ENCODE results near the gene STX12. TPM values are rescaled to one million over a fixed set of nuclear protein-coding genes. Genes with fewer than 3 reads are reported as not detected.
A peak's percentile ranks its signal among the peaks of the same experiment; 100 is the strongest.
"Not testable (repeated sequence)": the region's sequence is repeated elsewhere in the genome, so short reads cannot be mapped to it uniquely, and the experiment has no call there.

Gene STX12
- total RNA-seq, 2 donors from 2014 or later, result 22.6 to 26.7 TPM

DNA sequence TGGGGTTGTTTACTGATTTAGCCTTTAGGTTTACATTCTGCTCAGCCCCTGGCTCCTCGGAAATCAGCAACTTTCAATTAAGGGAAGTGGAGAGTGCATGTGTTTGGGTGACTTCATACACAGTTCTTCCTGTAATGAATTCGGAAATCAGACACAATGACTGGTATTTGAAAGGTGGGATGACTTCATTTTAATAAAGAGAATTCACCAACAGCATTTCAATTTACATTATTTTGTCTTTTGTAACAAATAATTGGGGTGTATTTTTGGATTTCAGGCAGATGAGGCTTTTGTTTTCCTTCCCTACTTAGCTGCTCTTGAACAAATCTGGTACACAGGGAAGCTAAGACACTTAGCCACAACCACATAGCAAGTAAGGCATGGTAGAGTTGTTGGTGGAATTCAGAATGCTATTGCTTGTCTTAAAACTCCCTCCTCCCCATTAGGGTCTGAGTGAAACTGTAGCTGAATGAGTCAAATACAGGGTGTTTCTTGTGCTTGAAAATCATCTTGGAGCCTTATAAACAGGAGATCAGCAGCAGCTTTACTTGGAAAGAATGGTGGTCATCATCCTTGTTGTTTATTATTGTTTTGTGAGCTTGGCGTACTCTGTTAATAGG is 917 bp downstream of the STX12 start:
- Histone ChIP-seq H3K4me1 (peaks cover 11% of the 10 kb centered on the region), H3K36me3 (replicated peaks in 1 of 2; ENCODE audit: insufficient read depth in 1 of 2, low read depth in 2 of 2) (no peaks in the 10 kb centered on the region), H3K4me3 (peak overlapping the region; percentile 47 to 52), H3K27me3 (no peaks in the 10 kb centered on the region), H3K9me3 (no peaks in the 10 kb centered on the region), H3K27ac (peak overlapping the region; percentile 65 to 94 (median 86))
- TF ChIP-seq, protein P1, sequence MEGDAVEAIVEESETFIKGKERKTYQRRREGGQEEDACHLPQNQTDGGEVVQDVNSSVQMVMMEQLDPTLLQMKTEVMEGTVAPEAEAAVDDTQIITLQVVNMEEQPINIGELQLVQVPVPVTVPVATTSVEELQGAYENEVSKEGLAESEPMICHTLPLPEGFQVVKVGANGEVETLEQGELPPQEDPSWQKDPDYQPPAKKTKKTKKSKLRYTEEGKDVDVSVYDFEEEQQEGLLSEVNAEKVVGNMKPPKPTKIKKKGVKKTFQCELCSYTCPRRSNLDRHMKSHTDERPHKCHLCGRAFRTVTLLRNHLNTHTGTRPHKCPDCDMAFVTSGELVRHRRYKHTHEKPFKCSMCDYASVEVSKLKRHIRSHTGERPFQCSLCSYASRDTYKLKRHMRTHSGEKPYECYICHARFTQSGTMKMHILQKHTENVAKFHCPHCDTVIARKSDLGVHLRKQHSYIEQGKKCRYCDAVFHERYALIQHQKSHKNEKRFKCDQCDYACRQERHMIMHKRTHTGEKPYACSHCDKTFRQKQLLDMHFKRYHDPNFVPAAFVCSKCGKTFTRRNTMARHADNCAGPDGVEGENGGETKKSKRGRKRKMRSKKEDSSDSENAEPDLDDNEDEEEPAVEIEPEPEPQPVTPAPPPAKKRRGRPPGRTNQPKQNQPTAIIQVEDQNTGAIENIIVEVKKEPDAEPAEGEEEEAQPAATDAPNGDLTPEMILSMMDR (IDR thresholded peaks at IDR 0.05), result no peak
- no peak for TF ChIP-seq POLR2A (IDR thresholded peaks at IDR 0.05)
- peak; percentile 5 for ATAC-seq
- intact Hi-C loops (cut with DNase I), result no loop called here
- WGBS, 2 donors, result 28 to 30% methylated on average over 3 of the region's 3 CpGs
- no peak for DNase-seq

DNA sequence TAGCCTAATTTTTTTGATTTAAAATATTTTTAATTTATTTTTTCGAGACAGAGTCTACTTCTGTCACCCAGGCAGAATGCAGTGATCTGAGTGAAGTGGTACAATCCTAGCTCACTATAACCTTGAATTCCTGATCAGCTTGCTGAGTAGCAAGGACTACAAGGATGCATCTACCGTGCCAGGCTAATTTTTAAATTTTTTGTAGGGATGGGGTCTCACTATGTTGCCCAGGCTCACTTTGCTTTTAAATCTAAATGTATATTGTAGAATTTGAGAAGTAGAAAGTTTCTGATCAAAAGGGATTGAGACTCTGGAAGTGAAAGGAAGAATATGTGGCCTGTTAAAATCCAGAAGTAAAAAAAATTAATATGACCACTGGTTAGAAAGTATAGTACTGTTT is 1.6 kb downstream of the STX12 start:
- TF ChIP-seq, protein P1 (IDR thresholded peaks at IDR 0.05), result no peak
- TF ChIP-seq POLR2A (IDR thresholded peaks at IDR 0.05), result no peak
- H3K27ac ChIP-seq, result no peak overlapping the region
- H3K36me3 ChIP-seq (replicated peaks in 1 of 2; ENCODE audit: insufficient read depth in 1 of 2, low read depth in 2 of 2), result no peaks in the 10 kb centered on the region
- H3K4me1 ChIP-seq, result peaks cover 11% of the 10 kb centered on the region
- DNase-seq (no peak), ATAC-seq (no peak)
- intact Hi-C loops (cut with DNase I), result no loop called here
- H3K27me3 ChIP-seq, result no peaks in the 10 kb centered on the region
- H3K4me3 ChIP-seq, result no peak overlapping the region
- H3K9me3 ChIP-seq, result no peaks in the 10 kb centered on the region
- WGBS, 2 donors, result 54 to 68% methylated on average over 2 of the region's 2 CpGs

DNA sequence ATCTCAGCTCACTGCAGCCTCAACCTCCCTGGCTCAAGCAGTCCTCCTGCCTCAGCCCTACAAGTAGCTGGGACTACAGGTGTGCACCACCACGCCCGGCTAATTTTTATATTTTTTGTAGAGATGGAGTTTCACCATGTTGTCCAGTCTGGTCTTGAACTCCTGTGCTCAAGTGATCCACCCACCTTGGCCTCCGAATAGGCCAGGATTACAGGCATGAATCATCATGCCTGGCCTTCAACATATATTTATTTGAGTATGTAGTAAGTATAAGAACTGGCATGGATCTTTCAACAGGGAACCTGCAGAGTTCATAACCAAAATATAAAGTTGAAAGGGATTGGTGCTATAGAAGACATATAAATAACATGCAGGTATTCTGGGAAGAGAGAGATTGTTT is 2.3 kb downstream of the STX12 start:
- not testable (repeated sequence) for H3K27ac ChIP-seq

DNA sequence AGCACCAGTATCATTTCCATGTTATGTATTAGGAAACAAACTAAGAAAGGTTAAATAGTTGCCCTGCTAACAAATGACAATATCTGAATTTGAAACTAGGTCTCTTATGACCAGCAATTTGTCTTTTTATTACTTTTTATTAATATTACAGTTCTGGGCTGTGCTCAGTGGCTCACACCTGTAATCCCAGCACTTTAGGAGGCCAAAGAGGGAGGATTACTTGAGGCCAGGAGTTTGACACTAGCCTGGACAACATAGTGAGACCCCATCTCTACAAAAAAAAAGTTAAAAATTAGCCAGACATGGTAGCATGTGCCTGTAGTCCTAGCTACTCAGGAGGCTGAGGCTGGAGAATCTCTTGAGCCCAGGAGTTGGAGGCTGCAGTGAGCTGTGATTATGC is 3.3 kb downstream of the STX12 start:
- H3K27me3 ChIP-seq; H3K4me3 ChIP-seq; H3K9me3 ChIP-seq; H3K27ac ChIP-seq; ATAC-seq; intact Hi-C loops (cut with DNase I); H3K36me3 ChIP-seq (replicated peaks in 1 of 2; ENCODE audit: insufficient read depth in 1 of 2, low read depth in 2 of 2); DNase-seq: not testable (repeated sequence)
- H3K4me1 ChIP-seq, result peaks cover 11% of the 10 kb centered on the region

More for the DNA sequence above, 2.3 kb downstream of the STX12 start:
- peaks cover 11% of the 10 kb centered on the region for H3K4me1 ChIP-seq
- DNase-seq; H3K4me3 ChIP-seq; intact Hi-C loops (cut with DNase I); ATAC-seq; H3K36me3 ChIP-seq (replicated peaks in 1 of 2; ENCODE audit: insufficient read depth in 1 of 2, low read depth in 2 of 2); H3K9me3 ChIP-seq; H3K27me3 ChIP-seq: not testable (repeated sequence)
- WGBS, 2 donors, result 61 to 78% methylated on average over 3 of the region's 3 CpGs

DNA sequence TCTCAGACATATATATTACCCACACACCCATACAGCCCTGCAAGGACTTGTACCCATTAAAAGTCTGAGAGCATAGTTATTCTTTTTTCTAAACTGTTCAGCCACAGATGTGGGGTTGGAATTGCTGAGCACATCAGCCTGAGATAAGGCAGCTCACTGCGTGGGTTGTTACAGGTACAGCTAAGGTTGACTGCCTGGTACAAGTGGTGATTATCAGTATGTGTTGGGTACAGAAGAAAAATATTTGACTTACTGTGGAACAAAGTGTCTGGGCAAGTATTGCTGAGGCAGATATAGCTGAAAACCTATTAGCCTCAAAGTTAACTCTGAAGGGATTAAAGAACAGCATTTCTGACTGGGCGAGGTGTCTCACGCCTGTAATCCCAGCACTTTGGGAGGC is 5.0 kb downstream of the STX12 start:
- Histone ChIP-seq H3K4me1 (peaks cover 11% of the 10 kb centered on the region), H3K27me3 (no peaks in the 10 kb centered on the region), H3K27ac (no peak overlapping the region), H3K9me3 (no peaks in the 10 kb centered on the region), H3K36me3 (replicated peaks in 1 of 2; ENCODE audit: insufficient read depth in 1 of 2, low read depth in 2 of 2) (no peaks in the 10 kb centered on the region), H3K4me3 (no peak overlapping the region)
- WGBS, 2 donors, result 65 to 74% methylated on average over 3 of the region's 3 CpGs
- DNase-seq, result peak in 1 of 4 donors; percentile 15
- no peak for ATAC-seq
- intact Hi-C loops (cut with DNase I), result no loop called here
- TF ChIP-seq POLR2A (IDR thresholded peaks at IDR 0.05), result no peak
- TF ChIP-seq, protein P1 (IDR thresholded peaks at IDR 0.05), result no peak

DNA sequence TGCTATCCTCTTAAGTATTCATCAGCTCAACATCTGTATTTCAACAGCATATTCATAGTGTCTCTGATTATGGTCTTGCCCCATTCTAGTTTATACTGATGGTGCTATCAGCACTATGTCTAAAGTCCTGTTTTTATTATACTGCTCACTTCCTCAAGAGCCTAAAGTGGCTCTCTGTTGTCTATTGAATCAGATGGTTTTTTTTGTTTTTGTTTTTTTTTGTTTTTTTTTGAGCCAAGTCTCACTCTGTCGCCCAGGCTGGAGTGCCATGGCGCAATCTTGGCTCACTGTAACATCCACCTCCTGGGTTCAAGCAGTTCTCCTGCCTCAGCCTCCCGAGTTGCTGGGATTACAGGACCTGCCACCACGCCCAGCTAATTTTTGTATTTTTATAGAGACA is 6.1 kb downstream of the STX12 start:
- no peak for TF ChIP-seq POLR2A (IDR thresholded peaks at IDR 0.05)
- TF ChIP-seq, protein P1 (IDR thresholded peaks at IDR 0.05), result no peak

More for the DNA sequence above, 6.1 kb downstream of the STX12 start:
- no peak overlapping the region for H3K4me3 ChIP-seq
- DNase-seq, result no peak
- H3K27me3 ChIP-seq, result no peaks in the 10 kb centered on the region
- H3K27ac ChIP-seq, result no peak overlapping the region
- H3K9me3 ChIP-seq, result no peaks in the 10 kb centered on the region
- WGBS, 2 donors, result 81 to 88% methylated on average over 4 of the region's 4 CpGs
- peaks cover 8% of the 10 kb centered on the region for H3K4me1 ChIP-seq
- intact Hi-C loops (cut with DNase I), result no loop called here
- H3K36me3 ChIP-seq (replicated peaks in 1 of 2; ENCODE audit: insufficient read depth in 1 of 2, low read depth in 2 of 2), result no peaks in the 10 kb centered on the region
- ATAC-seq, result no peak

Measured in body of pancreas (tissue), 4 donors.